ENCODE results near the gene LRRC53. TPM values are rescaled to one million over a fixed set of nuclear protein-coding genes. Genes with fewer than 3 reads are reported as not detected.
A peak's percentile ranks its signal among the peaks of the same experiment; 100 is the strongest.

Gene LRRC53
- total and polyA plus RNA-seq, 8 donors, result not detected

- Histone ChIP-seq H3K4me3 (no peak overlapping the region), H3K36me3 (no peaks in the 10 kb centered on the region), H3K27me3 (no peaks in the 10 kb centered on the region), H3K27ac (no peak overlapping the region), H3K9me3 (no peaks in the 10 kb centered on the region), H3K4me1 (peaks cover 0 to 4% (median 0%) of the 10 kb centered on the region in 4 donors)
- TF ChIP-seq POLR2A (IDR thresholded peaks at IDR 0.05), result no peak
- no peak for TF ChIP-seq CTCF (IDR thresholded peaks at IDR 0.05)
- TF ChIP-seq EP300 (IDR thresholded peaks at IDR 0.05), result no peak
- no peak for TF ChIP-seq POLR2AphosphoS5 (IDR thresholded peaks at IDR 0.05)
- DNase-seq, result no peak
- intact Hi-C loops (cut with DNase I; ENCODE audit: low total_unique reads), result no loop called here
- 81 to 91% (median 87%) methylated on average over 4 of the region's 4 CpGs for WGBS, 5 donors
These were observed 80.9 kb downstream of the LRRC53 start for GRCh38 chr1:74431531-74431930.

DNA sequence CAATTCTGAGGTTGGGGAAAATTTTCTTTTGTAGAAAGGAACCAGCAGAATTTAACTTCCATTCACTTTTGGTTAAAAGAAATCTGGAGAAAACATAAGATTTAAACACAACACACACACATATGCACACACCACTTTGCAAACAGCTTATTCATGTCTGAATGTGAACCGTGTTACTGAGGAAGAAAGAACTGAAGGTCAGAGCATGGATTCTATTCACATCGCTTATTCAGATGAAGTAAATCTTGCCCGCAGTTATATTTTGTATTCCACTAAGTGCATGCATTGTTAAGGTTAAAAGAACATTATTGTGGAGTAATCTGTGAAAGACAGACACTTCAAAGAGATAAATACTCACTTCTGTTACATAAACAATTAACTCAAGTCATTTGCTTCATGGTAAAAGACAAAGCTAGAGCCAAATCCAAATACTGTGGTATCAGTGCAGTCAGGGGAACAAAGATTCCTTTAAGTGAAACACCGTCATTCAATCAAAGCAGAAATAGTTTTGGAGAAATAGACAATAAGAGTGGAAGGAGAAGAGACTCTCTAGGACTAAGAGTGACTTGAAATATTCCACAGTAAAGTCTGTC, 82.0 kb downstream of the LRRC53 start:
- no peaks in the 10 kb centered on the region for H3K9me3 ChIP-seq
- 33 to 47% (median 46%) methylated on average over 4 of the region's 4 CpGs for WGBS, 5 donors

DNA sequence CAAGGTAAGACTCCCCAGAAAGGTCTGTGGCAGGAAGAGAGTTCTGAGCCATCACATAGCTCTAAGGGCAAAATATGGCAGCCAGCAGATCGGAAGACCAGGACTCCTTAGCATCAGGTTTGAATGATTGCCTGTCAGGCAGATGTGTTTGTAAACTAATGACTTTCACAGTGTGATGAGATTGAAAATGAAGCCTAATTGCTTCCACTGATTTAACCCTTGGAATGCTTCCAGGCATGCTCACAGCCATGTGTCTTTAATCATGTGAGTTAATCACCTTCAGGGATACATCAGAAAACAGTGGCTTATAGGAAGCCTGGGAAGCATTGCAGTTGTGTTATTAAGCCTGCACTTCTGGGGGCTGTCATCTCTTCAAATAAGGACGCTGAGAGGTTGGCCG, 82.8 kb downstream of the LRRC53 start:
- no peaks in the 10 kb centered on the region for H3K9me3 ChIP-seq
- H3K27ac ChIP-seq, result no peak overlapping the region
- TF ChIP-seq POLR2A (IDR thresholded peaks at IDR 0.05) (no peak), POLR2AphosphoS5 (IDR thresholded peaks at IDR 0.05) (no peak), EP300 (IDR thresholded peaks at IDR 0.05) (no peak), CTCF (IDR thresholded peaks at IDR 0.05) (no peak)
- H3K4me1 ChIP-seq, result peaks cover 0 to 4% (median 0%) of the 10 kb centered on the region in 4 donors
- H3K36me3 ChIP-seq, result no peaks in the 10 kb centered on the region
- peak in 1 of 2 donors; percentile 16 for DNase-seq
- H3K27me3 ChIP-seq, result no peaks in the 10 kb centered on the region
- H3K4me3 ChIP-seq, result no peak overlapping the region
- intact Hi-C loops (cut with DNase I; ENCODE audit: low total_unique reads), result no loop called here
- WGBS, 5 donors, result 63 to 82% (median 81%) methylated on average over 3 of the region's 3 CpGs

More for the DNA sequence above, 82.0 kb downstream of the LRRC53 start:
- Histone ChIP-seq H3K27me3 (no peaks in the 10 kb centered on the region), H3K36me3 (no peaks in the 10 kb centered on the region), H3K4me1 (peaks cover 0 to 4% (median 0%) of the 10 kb centered on the region in 4 donors), H3K4me3 (no peak overlapping the region), H3K27ac (no peak overlapping the region)
- no peak for DNase-seq
- TF ChIP-seq EP300 (IDR thresholded peaks at IDR 0.05) (no peak), POLR2A (IDR thresholded peaks at IDR 0.05) (no peak), CTCF (IDR thresholded peaks at IDR 0.05) (no peak), POLR2AphosphoS5 (IDR thresholded peaks at IDR 0.05) (no peak)
- intact Hi-C loops (cut with DNase I; ENCODE audit: low total_unique reads), result no loop called here

GRCh38 chr1:74427681-74428080, 84.7 kb downstream of the LRRC53 start:
- H3K4me3 ChIP-seq, result no peak overlapping the region
- no peaks in the 10 kb centered on the region for H3K9me3 ChIP-seq
- no peak overlapping the region for H3K27ac ChIP-seq
- H3K36me3 ChIP-seq, result no peaks in the 10 kb centered on the region
- no peak for DNase-seq
- peaks cover 0 to 4% (median 0%) of the 10 kb centered on the region in 4 donors for H3K4me1 ChIP-seq
- no peak for TF ChIP-seq POLR2AphosphoS5 (IDR thresholded peaks at IDR 0.05)
- TF ChIP-seq POLR2A (IDR thresholded peaks at IDR 0.05), result no peak
- TF ChIP-seq CTCF (IDR thresholded peaks at IDR 0.05), result no peak
- TF ChIP-seq EP300 (IDR thresholded peaks at IDR 0.05), result no peak
- intact Hi-C loops (cut with DNase I; ENCODE audit: low total_unique reads), result no loop called here
- no peaks in the 10 kb centered on the region for H3K27me3 ChIP-seq
- WGBS, 5 donors, result 33 to 49% (median 41%) methylated on average over 1 of the region's 1 CpG
